Measurements from ENCODE around the gene DEPDC4. TPM values are rescaled to one million over a fixed set of nuclear protein-coding genes. Genes with fewer than 3 reads are reported as not detected.
"Not testable (repeated sequence)": the region's sequence is repeated elsewhere in the genome, so short reads cannot be mapped to it uniquely, and the experiment has no call there.

Gene DEPDC4
- total RNA-seq = 1.0 TPM

DNA sequence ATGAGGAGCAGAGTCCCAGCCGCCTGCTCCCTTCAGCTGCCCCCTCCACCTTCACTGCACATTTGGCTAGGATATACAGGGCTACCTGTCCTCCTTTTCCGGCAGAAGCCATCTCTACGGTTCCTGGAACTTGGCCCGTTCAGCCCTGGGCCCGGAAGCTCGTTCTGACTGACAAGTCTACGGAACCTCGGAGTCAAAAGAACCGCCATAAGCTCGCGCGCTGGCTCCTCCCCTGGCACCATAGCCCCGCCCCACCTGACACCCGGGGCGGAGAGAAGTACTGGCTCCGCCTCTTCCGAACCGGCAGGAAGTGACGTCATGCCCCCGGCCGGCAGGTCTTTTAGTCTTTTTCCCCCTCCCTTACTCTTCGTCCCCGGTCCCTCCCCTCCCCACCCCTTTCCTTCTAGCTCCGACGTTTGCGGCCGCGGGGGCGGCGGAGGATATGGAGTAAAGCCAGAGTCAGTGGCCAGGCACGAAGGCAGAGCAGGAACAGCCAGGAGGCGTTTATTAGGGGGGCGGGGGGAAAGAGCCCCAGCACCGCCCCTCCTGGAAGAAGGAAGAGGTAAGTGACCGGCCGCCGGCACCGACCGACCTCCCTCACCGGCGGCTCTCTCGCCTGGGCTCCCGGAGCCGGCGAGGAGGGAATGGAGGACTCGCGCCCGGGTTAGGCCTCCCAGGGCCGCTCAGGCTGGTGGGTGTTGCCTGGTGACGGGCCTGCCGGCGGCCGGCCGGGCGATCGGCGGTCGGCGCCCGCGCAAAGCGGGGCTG lies at the start of gene DEPDC4, which contains the start of gene SCYL2:
TSS of gene DEPDC4 (minus strand) at position 245 of the 768 bp plus-strand sequence. CDS start at position 242, 3 bp downstream.
TSS of gene SCYL2 (plus strand) at position 343 of the 768 bp plus-strand sequence. CDS start 15,794 bp downstream, outside the sequence.
- peaks cover 0 to 2% (median 0%) of the 10 kb centered on the region in 3 donors for H3K36me3 ChIP-seq (ENCODE audit: control insufficient read depth in 3 of 3, insufficient read depth in 3 of 3, low read length in 3 of 3)
- H3K4me3 ChIP-seq (ENCODE audit: low read length in 3 of 3) = peak within 1 kb of the TSS; percentile 69 to 93 (median 87)
- H3K4me1 ChIP-seq (ENCODE audit: control insufficient read depth in 3 of 3, insufficient read depth in 3 of 3, low read length in 3 of 3) = peaks cover 15 to 17% (median 15%) of the 10 kb centered on the region in 3 donors
- peak within 1 kb of the TSS; percentile 95 for H3K27ac ChIP-seq (ENCODE audit: low read depth, low read length)
- H3K27me3 ChIP-seq (ENCODE audit: control insufficient read depth in 3 of 3, insufficient read depth in 3 of 3, low read length in 3 of 3) = no peaks in the 10 kb centered on the region
- H3K9me3 ChIP-seq (ENCODE audit: control insufficient read depth in 3 of 3, low read length in 3 of 3) = no peaks in the 10 kb centered on the region
- peak within 1 kb of the TSS; percentile 92 to 97 (median 96) for H3K9ac ChIP-seq (ENCODE audit: low read depth in 1 of 3, low read length in 3 of 3)

DNA sequence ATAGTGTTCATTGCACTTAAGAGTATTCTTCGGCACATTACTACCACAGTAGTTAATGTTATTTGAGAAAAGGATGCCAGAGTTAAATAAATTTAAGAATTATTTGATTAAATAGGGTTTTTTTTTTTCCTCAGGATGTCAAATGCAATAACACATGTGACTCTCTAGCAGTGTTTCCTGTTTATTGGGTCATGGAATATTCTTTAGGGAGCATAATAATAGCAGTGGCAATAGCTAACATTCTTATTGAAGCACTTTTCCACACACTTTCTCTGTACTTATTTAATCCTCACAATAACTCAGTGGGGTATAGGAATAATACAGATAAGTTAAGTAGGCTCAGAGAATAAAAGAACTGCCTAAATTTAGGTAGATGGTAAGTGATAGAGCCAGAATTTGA lies 44.4 kb upstream of the DEPDC4 start:
- Histone ChIP-seq H3K4me1 (ENCODE audit: control insufficient read depth in 3 of 3, insufficient read depth in 3 of 3, low read length in 3 of 3) (no peaks in the 10 kb centered on the region), H3K27ac (ENCODE audit: low read depth, low read length) (no peak overlapping the region), H3K36me3 (ENCODE audit: control insufficient read depth in 3 of 3, insufficient read depth in 3 of 3, low read length in 3 of 3) (peaks cover 6 to 24% (median 17%) of the 10 kb centered on the region in 3 donors), H3K4me3 (ENCODE audit: low read length in 3 of 3) (no peak overlapping the region), H3K9ac (ENCODE audit: low read depth in 1 of 3, low read length in 3 of 3) (no peak overlapping the region), H3K27me3 (ENCODE audit: control insufficient read depth in 3 of 3, insufficient read depth in 3 of 3, low read length in 3 of 3) (no peaks in the 10 kb centered on the region), H3K9me3 (ENCODE audit: control insufficient read depth in 3 of 3, low read length in 3 of 3) (no peaks in the 10 kb centered on the region)

DNA sequence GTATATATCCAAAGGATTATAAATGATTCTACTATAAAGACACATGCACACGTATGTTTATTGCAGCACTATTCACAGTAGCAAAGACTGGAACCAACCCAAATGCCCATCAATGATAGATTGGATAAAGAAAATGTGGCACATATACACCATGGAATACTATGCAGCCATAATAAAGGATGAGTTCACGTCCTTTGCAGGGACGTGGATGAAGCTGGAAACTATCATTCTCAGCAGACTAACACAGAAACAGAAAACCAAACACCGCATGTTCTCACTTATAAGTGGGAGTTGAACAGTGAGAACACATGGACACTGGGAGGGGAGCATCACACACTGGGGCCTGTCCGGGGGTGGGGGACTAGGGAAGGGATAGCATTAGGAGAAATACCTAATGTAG lies 41.3 kb upstream of the DEPDC4 start:
- H3K27me3 ChIP-seq (ENCODE audit: control insufficient read depth in 3 of 3, insufficient read depth in 3 of 3, low read length in 3 of 3); H3K4me3 ChIP-seq (ENCODE audit: low read length in 3 of 3); H3K4me1 ChIP-seq (ENCODE audit: control insufficient read depth in 3 of 3, insufficient read depth in 3 of 3, low read length in 3 of 3); H3K9ac ChIP-seq (ENCODE audit: low read depth in 1 of 3, low read length in 3 of 3); H3K9me3 ChIP-seq (ENCODE audit: control insufficient read depth in 3 of 3, low read length in 3 of 3); H3K27ac ChIP-seq (ENCODE audit: low read depth, low read length): not testable (repeated sequence)
- peaks cover 9 to 14% (median 14%) of the 10 kb centered on the region in 3 donors for H3K36me3 ChIP-seq (ENCODE audit: control insufficient read depth in 3 of 3, insufficient read depth in 3 of 3, low read length in 3 of 3)

DNA sequence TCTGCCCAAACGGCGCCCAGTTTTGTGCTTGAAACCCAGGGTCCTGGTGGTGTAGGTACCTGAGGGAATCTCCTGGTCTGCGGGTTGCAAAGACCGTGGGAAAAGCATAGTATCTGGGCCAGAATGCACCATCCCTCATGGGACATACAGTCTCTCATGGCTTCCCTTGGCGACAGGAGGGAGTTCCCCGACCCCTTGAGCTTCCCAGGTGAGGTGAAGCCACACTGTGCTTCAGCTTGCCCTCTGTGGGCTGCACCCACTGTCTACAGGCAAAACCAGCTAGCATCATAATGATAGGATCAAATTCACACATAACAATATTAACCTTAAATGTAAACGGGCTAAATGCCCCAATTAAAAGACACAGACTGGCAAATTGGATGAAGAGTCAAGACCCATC lies 37.5 kb upstream of the DEPDC4 start:
- H3K4me3 ChIP-seq (ENCODE audit: low read length in 3 of 3); H3K27me3 ChIP-seq (ENCODE audit: control insufficient read depth in 3 of 3, insufficient read depth in 3 of 3, low read length in 3 of 3); H3K27ac ChIP-seq (ENCODE audit: low read depth, low read length); H3K9me3 ChIP-seq (ENCODE audit: control insufficient read depth in 3 of 3, low read length in 3 of 3); H3K4me1 ChIP-seq (ENCODE audit: control insufficient read depth in 3 of 3, insufficient read depth in 3 of 3, low read length in 3 of 3); H3K9ac ChIP-seq (ENCODE audit: low read depth in 1 of 3, low read length in 3 of 3): not testable (repeated sequence)
- H3K36me3 ChIP-seq (ENCODE audit: control insufficient read depth in 3 of 3, insufficient read depth in 3 of 3, low read length in 3 of 3) = peaks cover 14 to 32% (median 21%) of the 10 kb centered on the region in 3 donors

DNA sequence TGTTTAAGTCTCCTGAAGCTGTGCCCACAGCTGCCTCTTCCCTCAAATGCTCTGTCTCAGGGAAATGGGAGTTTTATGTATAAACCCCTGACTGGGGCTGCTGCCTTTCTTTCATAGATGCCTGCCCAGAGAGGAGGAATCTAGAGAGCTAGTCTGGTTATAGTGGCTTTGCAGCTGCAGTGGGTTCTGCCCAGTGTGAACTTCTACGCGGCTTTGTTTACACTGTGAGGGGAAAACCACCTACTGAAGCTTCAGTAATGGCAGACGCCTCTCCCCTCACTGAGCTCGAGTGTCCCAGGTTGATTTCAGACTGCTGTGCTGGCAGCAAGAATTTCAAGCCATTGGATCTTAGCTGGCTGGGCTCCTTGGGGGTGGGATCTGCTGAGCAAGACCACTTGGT lies 37.0 kb upstream of the DEPDC4 start:
- Histone ChIP-seq H3K36me3 (ENCODE audit: control insufficient read depth in 3 of 3, insufficient read depth in 3 of 3, low read length in 3 of 3) (peaks cover 14 to 32% (median 23%) of the 10 kb centered on the region in 3 donors), H3K27ac (ENCODE audit: low read depth, low read length) (no peak overlapping the region), H3K4me3 (ENCODE audit: low read length in 3 of 3) (no peak overlapping the region), H3K27me3 (ENCODE audit: control insufficient read depth in 3 of 3, insufficient read depth in 3 of 3, low read length in 3 of 3) (no peaks in the 10 kb centered on the region), H3K9me3 (ENCODE audit: control insufficient read depth in 3 of 3, low read length in 3 of 3) (no peaks in the 10 kb centered on the region), H3K9ac (ENCODE audit: low read depth in 1 of 3, low read length in 3 of 3) (no peak overlapping the region), H3K4me1 (ENCODE audit: control insufficient read depth in 3 of 3, insufficient read depth in 3 of 3, low read length in 3 of 3) (no peaks in the 10 kb centered on the region)

DNA sequence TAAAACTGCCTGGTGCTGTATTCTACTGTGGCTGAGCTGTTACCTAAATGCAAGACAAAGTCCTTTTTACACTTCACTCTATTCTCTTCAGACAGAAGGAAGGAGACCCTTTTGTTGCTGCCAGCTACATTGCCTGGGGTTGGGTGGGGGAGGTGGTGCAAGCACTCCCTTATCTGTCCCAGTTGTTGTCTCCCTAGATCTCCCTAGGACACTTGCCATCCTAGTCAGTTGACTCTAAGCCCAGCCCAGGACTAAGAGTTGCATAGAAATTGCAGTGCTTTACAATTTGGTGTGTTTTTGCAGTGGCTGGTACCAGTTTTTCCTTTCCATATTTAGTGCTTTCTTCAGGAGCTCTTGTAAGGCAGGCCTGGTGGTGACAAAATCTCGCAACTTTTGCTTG lies 35.2 kb upstream of the DEPDC4 start:
- Histone ChIP-seq H3K27ac (ENCODE audit: low read depth, low read length) (no peak overlapping the region), H3K36me3 (ENCODE audit: control insufficient read depth in 3 of 3, insufficient read depth in 3 of 3, low read length in 3 of 3) (peaks cover 14 to 33% (median 23%) of the 10 kb centered on the region in 3 donors)

DNA sequence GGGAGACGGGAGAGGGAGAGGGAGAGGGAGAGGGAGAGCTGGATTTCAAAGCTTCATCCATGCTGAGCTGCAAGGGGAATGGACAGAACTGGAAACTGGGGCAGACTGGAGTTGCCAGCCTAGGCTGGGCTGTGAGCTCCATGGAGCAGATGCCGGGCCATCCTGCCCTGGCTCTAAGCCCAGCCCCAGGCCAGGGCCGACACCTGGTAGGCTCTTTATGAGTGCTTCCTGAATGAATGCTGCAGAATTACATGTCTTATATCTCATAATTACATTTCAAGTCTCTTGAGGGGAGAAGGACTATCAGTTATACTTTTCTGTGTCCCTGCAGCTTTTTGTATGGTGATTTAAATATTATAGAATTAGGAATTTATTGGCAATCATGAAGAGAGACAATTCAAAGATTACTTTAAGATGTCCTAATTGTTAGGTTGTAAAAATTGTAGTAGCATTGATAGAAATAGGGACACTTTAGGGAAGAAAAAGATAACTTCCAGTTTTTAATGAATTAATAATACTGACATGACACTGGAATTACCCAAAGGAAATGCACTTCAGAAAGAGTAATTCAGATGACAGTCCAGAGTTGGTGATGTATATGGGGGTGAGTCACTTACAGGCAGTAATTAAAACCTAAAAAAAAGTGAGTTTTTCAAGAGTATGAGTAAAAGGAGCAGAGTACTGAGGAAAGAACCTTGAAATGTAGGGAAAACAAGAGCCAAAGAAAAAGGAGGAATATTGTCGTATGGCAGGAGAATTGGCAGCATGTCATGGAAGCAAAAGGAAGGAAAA lies 29.1 kb upstream of the DEPDC4 start:
- no peak overlapping the region for H3K9ac ChIP-seq (ENCODE audit: low read depth in 1 of 3, low read length in 3 of 3)
- H3K27me3 ChIP-seq (ENCODE audit: control insufficient read depth in 3 of 3, insufficient read depth in 3 of 3, low read length in 3 of 3) = no peaks in the 10 kb centered on the region
- peaks cover 2 to 20% (median 20%) of the 10 kb centered on the region in 3 donors for H3K36me3 ChIP-seq (ENCODE audit: control insufficient read depth in 3 of 3, insufficient read depth in 3 of 3, low read length in 3 of 3)
- no peaks in the 10 kb centered on the region for H3K9me3 ChIP-seq (ENCODE audit: control insufficient read depth in 3 of 3, low read length in 3 of 3)
- no peak overlapping the region for H3K27ac ChIP-seq (ENCODE audit: low read depth, low read length)
- no peak overlapping the region for H3K4me3 ChIP-seq (ENCODE audit: low read length in 3 of 3)
- no peaks in the 10 kb centered on the region for H3K4me1 ChIP-seq (ENCODE audit: control insufficient read depth in 3 of 3, insufficient read depth in 3 of 3, low read length in 3 of 3)

More for the DNA sequence above, 35.2 kb upstream of the DEPDC4 start:
- no peaks in the 10 kb centered on the region for H3K9me3 ChIP-seq (ENCODE audit: control insufficient read depth in 3 of 3, low read length in 3 of 3)
- H3K9ac ChIP-seq (ENCODE audit: low read depth in 1 of 3, low read length in 3 of 3) = no peak overlapping the region
- no peaks in the 10 kb centered on the region for H3K4me1 ChIP-seq (ENCODE audit: control insufficient read depth in 3 of 3, insufficient read depth in 3 of 3, low read length in 3 of 3)
- H3K4me3 ChIP-seq (ENCODE audit: low read length in 3 of 3) = no peak overlapping the region
- no peaks in the 10 kb centered on the region for H3K27me3 ChIP-seq (ENCODE audit: control insufficient read depth in 3 of 3, insufficient read depth in 3 of 3, low read length in 3 of 3)

DNA sequence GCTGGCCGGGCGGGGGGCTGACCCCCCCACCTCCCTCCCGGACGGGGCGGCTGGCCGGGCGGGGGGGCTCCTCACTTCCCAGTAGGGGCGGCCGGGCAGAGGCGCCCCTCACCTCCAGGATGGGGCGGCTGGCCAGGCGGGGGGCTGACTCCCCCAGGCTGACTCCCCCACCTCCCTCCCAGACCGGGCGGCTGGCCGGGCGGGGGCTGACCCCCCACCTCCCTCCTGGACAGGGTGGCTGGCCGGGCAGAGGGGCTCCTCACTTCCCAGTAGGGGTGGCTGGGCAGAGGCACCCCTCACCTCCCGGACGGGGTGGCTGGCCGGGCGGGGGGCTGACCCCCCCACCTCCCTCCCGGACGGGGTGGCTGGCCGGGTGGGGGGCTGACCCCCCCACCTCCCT lies 27.5 kb upstream of the DEPDC4 start:
- H3K27me3 ChIP-seq (ENCODE audit: control insufficient read depth in 3 of 3, insufficient read depth in 3 of 3, low read length in 3 of 3); H3K27ac ChIP-seq (ENCODE audit: low read depth, low read length); H3K9me3 ChIP-seq (ENCODE audit: control insufficient read depth in 3 of 3, low read length in 3 of 3); H3K9ac ChIP-seq (ENCODE audit: low read depth in 1 of 3, low read length in 3 of 3); H3K4me3 ChIP-seq (ENCODE audit: low read length in 3 of 3); H3K4me1 ChIP-seq (ENCODE audit: control insufficient read depth in 3 of 3, insufficient read depth in 3 of 3, low read length in 3 of 3): not testable (repeated sequence)
- peaks cover 2 to 19% (median 11%) of the 10 kb centered on the region in 3 donors for H3K36me3 ChIP-seq (ENCODE audit: control insufficient read depth in 3 of 3, insufficient read depth in 3 of 3, low read length in 3 of 3)

DNA sequence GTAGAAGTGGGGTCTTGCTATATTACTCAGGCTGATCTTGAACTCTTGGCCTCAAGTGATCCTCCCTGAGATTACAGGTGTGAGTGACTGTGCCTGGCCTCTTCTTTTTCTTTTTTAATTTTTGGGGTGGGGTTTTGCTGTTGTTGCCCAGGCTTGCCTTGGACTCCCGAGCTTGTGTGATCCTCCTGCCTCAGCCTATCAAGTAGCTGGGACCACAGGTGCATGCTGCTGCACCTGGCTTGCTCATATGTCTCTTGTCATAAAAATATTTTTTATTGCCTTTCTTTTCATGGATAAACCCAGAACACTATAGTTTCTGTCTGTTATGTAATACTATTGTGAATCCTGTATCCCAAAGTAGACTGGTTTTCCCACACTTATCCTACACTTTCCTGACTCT lies 26.1 kb upstream of the DEPDC4 start:
- peaks cover 2 to 16% (median 11%) of the 10 kb centered on the region in 3 donors for H3K36me3 ChIP-seq (ENCODE audit: control insufficient read depth in 3 of 3, insufficient read depth in 3 of 3, low read length in 3 of 3)
- H3K9ac ChIP-seq (ENCODE audit: low read depth in 1 of 3, low read length in 3 of 3) = no peak overlapping the region
- no peaks in the 10 kb centered on the region for H3K27me3 ChIP-seq (ENCODE audit: control insufficient read depth in 3 of 3, insufficient read depth in 3 of 3, low read length in 3 of 3)
- no peaks in the 10 kb centered on the region for H3K4me1 ChIP-seq (ENCODE audit: control insufficient read depth in 3 of 3, insufficient read depth in 3 of 3, low read length in 3 of 3)
- H3K9me3 ChIP-seq (ENCODE audit: control insufficient read depth in 3 of 3, low read length in 3 of 3) = no peaks in the 10 kb centered on the region
- H3K27ac ChIP-seq (ENCODE audit: low read depth, low read length) = no peak overlapping the region
- no peak overlapping the region for H3K4me3 ChIP-seq (ENCODE audit: low read length in 3 of 3)

DNA sequence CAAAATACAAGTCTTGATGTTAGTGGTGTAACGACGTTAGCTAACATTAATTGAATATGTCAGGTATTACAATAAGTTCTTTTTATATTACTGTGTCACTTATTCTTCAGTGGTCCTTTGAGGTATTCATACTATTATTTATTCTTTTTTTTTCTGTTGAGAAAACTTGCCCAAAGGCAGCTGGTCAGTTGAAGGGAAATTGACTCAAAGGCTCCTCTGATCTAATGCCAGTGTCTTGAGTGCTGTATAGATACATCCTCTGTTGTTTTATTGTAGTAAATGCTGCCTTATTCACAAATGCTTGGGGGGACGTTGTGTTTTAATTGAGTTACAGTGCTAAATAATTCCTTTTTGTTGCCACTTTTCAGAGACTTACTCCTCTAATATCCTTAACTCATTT lies 23.1 kb upstream of the DEPDC4 start:
- Histone ChIP-seq H3K4me1 (ENCODE audit: control insufficient read depth in 3 of 3, insufficient read depth in 3 of 3, low read length in 3 of 3) (no peaks in the 10 kb centered on the region), H3K9me3 (ENCODE audit: control insufficient read depth in 3 of 3, low read length in 3 of 3) (no peaks in the 10 kb centered on the region), H3K4me3 (ENCODE audit: low read length in 3 of 3) (no peak overlapping the region), H3K27me3 (ENCODE audit: control insufficient read depth in 3 of 3, insufficient read depth in 3 of 3, low read length in 3 of 3) (no peaks in the 10 kb centered on the region), H3K27ac (ENCODE audit: low read depth, low read length) (no peak overlapping the region), H3K36me3 (ENCODE audit: control insufficient read depth in 3 of 3, insufficient read depth in 3 of 3, low read length in 3 of 3) (peaks cover 2 to 12% (median 7%) of the 10 kb centered on the region in 3 donors), H3K9ac (ENCODE audit: low read depth in 1 of 3, low read length in 3 of 3) (no peak overlapping the region)

Measured in skeletal muscle tissue (tissue), 4 donors.